ENCODE measurements around the gene PARP9. TPM values are rescaled to one million over a fixed set of nuclear protein-coding genes. Genes with fewer than 3 reads are reported as not detected.

Gene PARP9
- total and polyA plus RNA-seq, 10 of the 15 experiments (the other 5 are each of a cell fraction or from before 2014, with no cell fraction given): 34.0 to 122 (median 46.1) TPM

DNA sequence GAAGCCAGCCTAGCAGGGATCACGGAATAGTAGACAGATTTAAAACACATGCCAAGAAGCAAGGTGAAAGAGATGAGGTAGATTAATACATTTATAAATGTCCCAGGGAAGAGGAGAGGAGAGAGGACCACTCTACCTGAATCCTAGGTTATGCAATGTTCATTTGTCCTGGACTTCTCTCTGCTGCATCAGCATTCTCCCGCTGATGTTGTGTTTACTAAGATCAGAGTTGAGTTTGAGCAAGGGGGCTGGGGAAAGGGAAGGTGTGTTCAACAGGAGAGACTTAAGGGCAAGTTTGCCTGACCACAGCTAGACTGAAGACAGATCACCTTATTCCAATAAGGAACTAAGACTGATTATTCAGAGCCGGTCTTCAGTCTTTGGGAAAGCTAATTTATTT, 48.2 kb downstream of the PARP9 start:
- ChIA-PET SMC1A (ENCODE audit: uncharacterized antibody, unreplicated experiment) (interaction anchor here (0.6 to 2.8 kb wide), 8 partner anchors 8 to 123 kb away, joined by 3 to 10 read pairs (median 3); no protein-coding TSS in a partner anchor), CTCF (interaction anchor here (1.0 to 1.2 kb wide), 3 partner anchors 8 to 18 kb away, joined by 3 read pairs; no protein-coding TSS in a partner anchor), RAD21 (ENCODE audit: unreplicated experiment) (interaction anchor here (1.2 to 1.5 kb wide), 3 partner anchors 9 to 59 kb away, joined by 3 to 6 read pairs (median 3); no protein-coding TSS in a partner anchor), POLR2A (interaction anchor here (0.9 to 1.7 kb wide), 2 partner anchors 21 to 47 kb away, joined by 3 to 6 read pairs; no protein-coding TSS in a partner anchor)
- FAIRE-seq: no peak
- TF ChIP-seq JUND (IDR thresholded peaks at IDR 0.05; ENCODE audit: low read depth, low read length) (no peak), NR2C2 (IDR thresholded peaks at IDR 0.05; ENCODE audit: borderline replicate concordance, control insufficient read depth, insufficient read length, low read depth) (no peak), MEF2A (IDR thresholded peaks at IDR 0.05; ENCODE audit: insufficient read depth, low read depth, low read length) (no peak), TBL1XR1 (IDR thresholded peaks at IDR 0.05; ENCODE audit: low read depth, low read length) (no peak)
- TF ChIP-seq, protein P1, sequence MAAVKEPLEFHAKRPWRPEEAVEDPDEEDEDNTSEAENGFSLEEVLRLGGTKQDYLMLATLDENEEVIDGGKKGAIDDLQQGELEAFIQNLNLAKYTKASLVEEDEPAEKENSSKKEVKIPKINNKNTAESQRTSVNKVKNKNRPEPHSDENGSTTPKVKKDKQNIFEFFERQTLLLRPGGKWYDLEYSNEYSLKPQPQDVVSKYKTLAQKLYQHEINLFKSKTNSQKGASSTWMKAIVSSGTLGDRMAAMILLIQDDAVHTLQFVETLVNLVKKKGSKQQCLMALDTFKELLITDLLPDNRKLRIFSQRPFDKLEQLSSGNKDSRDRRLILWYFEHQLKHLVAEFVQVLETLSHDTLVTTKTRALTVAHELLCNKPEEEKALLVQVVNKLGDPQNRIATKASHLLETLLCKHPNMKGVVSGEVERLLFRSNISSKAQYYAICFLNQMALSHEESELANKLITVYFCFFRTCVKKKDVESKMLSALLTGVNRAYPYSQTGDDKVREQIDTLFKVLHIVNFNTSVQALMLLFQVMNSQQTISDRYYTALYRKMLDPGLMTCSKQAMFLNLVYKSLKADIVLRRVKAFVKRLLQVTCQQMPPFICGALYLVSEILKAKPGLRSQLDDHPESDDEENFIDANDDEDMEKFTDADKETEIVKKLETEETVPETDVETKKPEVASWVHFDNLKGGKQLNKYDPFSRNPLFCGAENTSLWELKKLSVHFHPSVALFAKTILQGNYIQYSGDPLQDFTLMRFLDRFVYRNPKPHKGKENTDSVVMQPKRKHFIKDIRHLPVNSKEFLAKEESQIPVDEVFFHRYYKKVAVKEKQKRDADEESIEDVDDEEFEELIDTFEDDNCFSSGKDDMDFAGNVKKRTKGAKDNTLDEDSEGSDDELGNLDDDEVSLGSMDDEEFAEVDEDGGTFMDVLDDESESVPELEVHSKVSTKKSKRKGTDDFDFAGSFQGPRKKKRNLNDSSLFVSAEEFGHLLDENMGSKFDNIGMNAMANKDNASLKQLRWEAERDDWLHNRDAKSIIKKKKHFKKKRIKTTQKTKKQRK (IDR thresholded peaks at IDR 0.05; ENCODE audit: low read depth, low read length): no peak
- 98% methylated on average over 3 of the region's 3 CpGs for WGBS (ENCODE audit: insufficient coverage, insufficient replicate concordance, low lambda C conversion rate, missing lambda C conversion rate)
- no peak overlapping the region for H3K4me3 ChIP-seq
- no TSS peak for BruUV-seq (replicated peaks)
- H2AFZ ChIP-seq (ENCODE audit: control insufficient read depth, low read depth, low read length): no peak overlapping the region
- ATAC-seq: no peak
- H3K9me3 ChIP-seq (replicated peaks; ENCODE audit: control insufficient read depth, insufficient read depth, low read length): no peaks in the 10 kb centered on the region
- no peak for DNase-seq (ENCODE audit: low read depth, low spot score)
- H3K27me3 ChIP-seq (replicated peaks in 1 of 2; ENCODE audit: control insufficient read depth in 2 of 2, insufficient read depth in 2 of 2, low read length in 1 of 2): no peaks in the 10 kb centered on the region
- H3K4me2 ChIP-seq (ENCODE audit: control insufficient read depth, insufficient read depth): no peak overlapping the region
- H3K4me1 ChIP-seq (ENCODE audit: control insufficient read depth, insufficient read depth, low read length): no peaks in the 10 kb centered on the region
- no peaks in the 10 kb centered on the region for H3K36me3 ChIP-seq (ENCODE audit: control insufficient read depth in 2 of 2, insufficient read depth in 2 of 2, low read length in 1 of 2)
- no peaks in the 10 kb centered on the region for H4K20me1 ChIP-seq (ENCODE audit: control insufficient read depth, insufficient read depth)
- H3K27ac ChIP-seq (ENCODE audit: control insufficient read depth, insufficient read depth): no peak overlapping the region
- intact Hi-C loops (cut with micrococcal nuclease; ENCODE audit: unreplicated experiment) (no loop called here), in situ Hi-C loops (cut with MboI) (no loop called here)
- no peak overlapping the region for H3K9ac ChIP-seq (ENCODE audit: control insufficient read depth, insufficient read depth, low read length)
- peaks cover 33% of the 10 kb centered on the region for H3K79me2 ChIP-seq (ENCODE audit: control insufficient read depth, insufficient read depth, low read length)

All from GM12878 (cell line).